PC-9 (cell line): ENCODE data around the gene CPB1. TPM values are rescaled to one million over a fixed set of nuclear protein-coding genes. Genes with fewer than 3 reads are reported as not detected.

Source experiments
- BruUV-seq: library from RNA; stranded (reverse); fragments of 400-500 nt; replicated peaks from 2 replicates; lab custom pipeline; 2021; lab: Mats Ljungman, UMichigan
- CTCF ChIA-PET: fragments of 300-600 bp; sonication (Branson Sonifier 250); formaldehyde crosslinking; loops from one replicate; lab custom pipeline; 2022; ENCODE audit warnings: antibody characterized with exemption; lab: Charles Lee
- POLR2A ChIA-PET: fragments of 300-600 bp; sonication (Branson Sonifier 250); formaldehyde crosslinking; loops from one replicate; lab custom pipeline; 2022; ENCODE audit warnings: antibody characterized with exemption; ENCODE audit not compliant: unreplicated experiment; lab: Charles Lee
- DNase-seq, 2 experiments: peaks; one replicate each; pipeline versions ENCODE4 v3.0.0 to v3.0.0-alpha.2; 2015 to 2022; ENCODE audit warnings: mixed read lengths in 1 of 2
- H2AFZ ChIP-seq: fragments of 200-600 bp; sonication (generic); 2 replicates; pipeline ENCODE4 v1.8.1; 2017; ENCODE audit warnings: antibody characterized with exemption
- H3F3A ChIP-seq: fragments of 200-600 bp; sonication (generic); 2 replicates; pipeline ENCODE4 v1.8.1; 2017; ENCODE audit warnings: antibody characterized with exemption, mild to moderate bottlenecking, low read depth; ENCODE audit not compliant: insufficient read depth
- H3K27ac ChIP-seq: fragments of 200-600 bp; sonication (generic); 2 replicates; pipeline ENCODE4 v1.6.1; 2016; ENCODE audit warnings: mixed run types
- H3K27me3 ChIP-seq: fragments of 200-600 bp; sonication (generic); 2 replicates; pipeline ENCODE4 v1.6.1; 2016; ENCODE audit warnings: low read depth, mixed run types; ENCODE audit not compliant: insufficient read depth
- H3K36me3 ChIP-seq: fragments of 200-600 bp; sonication (generic); 2 replicates; pipeline ENCODE4 v1.6.1; 2016; ENCODE audit warnings: low read depth, mixed run types
- H3K4me1 ChIP-seq: fragments of 200-600 bp; sonication (generic); replicated peaks from 2 replicates; pipeline ENCODE4 v1.6.1; 2016; ENCODE audit warnings: mixed run types; ENCODE audit not compliant: insufficient read depth
- H3K4me2 ChIP-seq: fragments of 200-600 bp; sonication (generic); 2 replicates; pipeline ENCODE4 v1.6.1; 2017; ENCODE audit warnings: mixed run types
- H3K4me3 ChIP-seq: fragments of 200-600 bp; sonication (generic); 2 replicates; pipeline ENCODE4 v1.6.1; 2016; ENCODE audit warnings: mixed run types
- H3K79me2 ChIP-seq: fragments of 200-600 bp; sonication (generic); 2 replicates; pipeline ENCODE4 v1.6.1; 2017; ENCODE audit warnings: low read depth, mixed run types
- H3K9me2 ChIP-seq: fragments of 200-600 bp; sonication (generic); 2 replicates; pipeline ENCODE4 v1.8.1; 2017; ENCODE audit warnings: mild to moderate bottlenecking; ENCODE audit not compliant: insufficient read depth
- H3K9me3 ChIP-seq: fragments of 200-600 bp; sonication (generic); 2 replicates; pipeline ENCODE4 v1.8.1; 2016; ENCODE audit warnings: low read depth; ENCODE audit not compliant: insufficient read depth
- H4K20me1 ChIP-seq: fragments of 200-600 bp; sonication (generic); 2 replicates; pipeline ENCODE4 v1.8.1; 2017; ENCODE audit not compliant: insufficient read depth
- CTCF ChIP-seq: fragments of 200-600 bp; sonication (generic); conservative IDR thresholded peaks from 2 replicates; pipeline ENCODE4 v1.6.1; 2017; ENCODE audit warnings: mixed run types, antibody characterized with exemption, mild to moderate bottlenecking, moderate library complexity
- EZH2 ChIP-seq: fragments of 200-600 bp; sonication (generic); IDR thresholded peaks from 2 replicates; pipeline ENCODE4 v1.8.0; 2017; ENCODE audit warnings: antibody characterized with exemption, low read depth
- intact Hi-C: fragments of 100-400 bp; cut with micrococcal nuclease; formaldehyde crosslinking; loops from one replicate; pipeline ENCODE4 v1.10.0; 2022; ENCODE audit not compliant: unreplicated experiment
- total RNA-seq: library from RNA; stranded (reverse); gene quantifications from 2 replicates; pipeline ENCODE4 v1.2.3, GENCODE V29; 2021

Gene CPB1
- total RNA-seq, 1 experiment from 2014 or later, result not detected

GRCh38 chr3:148790851-148791735 is 36.5 kb upstream of the CPB1 start:
- DNase-seq, result no peak
- Histone ChIP-seq H4K20me1 (no peaks in the 10 kb centered on the region), H2AFZ (no peak overlapping the region), H3K36me3 (no peaks in the 10 kb centered on the region), H3K4me3 (no peak overlapping the region), H3K4me2 (no peak overlapping the region), H3K9me2 (no peaks in the 10 kb centered on the region; the same call in 1 of the 2 replicates), H3K9me3 (no peaks in the 10 kb centered on the region), H3K79me2 (no peaks in the 10 kb centered on the region), H3F3A (no peaks in the 10 kb centered on the region), H3K27me3 (no peaks in the 10 kb centered on the region), H3K27ac (no peak overlapping the region), H3K4me1 (peaks cover 12% of the 10 kb centered on the region)
- CTCF ChIA-PET, result no interaction called here
- POLR2A ChIA-PET, result no interaction called here
- intact Hi-C loops, result no loop called here
- no TSS peak for BruUV-seq
- TF ChIP-seq EZH2 (no peak), CTCF (no peak)

GRCh38 chr3:148791920-148792319 is 35.7 kb upstream of the CPB1 start:
- no peak overlapping the region for H2AFZ ChIP-seq
- H3K9me3 ChIP-seq, result no peaks in the 10 kb centered on the region
- H3K4me3 ChIP-seq, result no peak overlapping the region
- H3K4me1 ChIP-seq, result peaks cover 16% of the 10 kb centered on the region
- no peaks in the 10 kb centered on the region for H3F3A ChIP-seq
- no peak overlapping the region for H3K27ac ChIP-seq
- H4K20me1 ChIP-seq, result no peaks in the 10 kb centered on the region
- no peaks in the 10 kb centered on the region; the same call in 1 of the 2 replicates for H3K9me2 ChIP-seq
- no peaks in the 10 kb centered on the region for H3K36me3 ChIP-seq
- TF ChIP-seq EZH2 (no peak), CTCF (no peak)
- H3K4me2 ChIP-seq, result no peak overlapping the region
- H3K79me2 ChIP-seq, result no peaks in the 10 kb centered on the region
- intact Hi-C loops, result no loop called here
- no peak for DNase-seq
- ChIA-PET CTCF (no interaction called here), POLR2A (no interaction called here)
- H3K27me3 ChIP-seq, result no peaks in the 10 kb centered on the region
- BruUV-seq, result no TSS peak

GRCh38 chr3:148792516-148792915 is 35.1 kb upstream of the CPB1 start:
- intact Hi-C loops, result no loop called here
- BruUV-seq, result no TSS peak

More at GRCh38 chr3:148792516-148792915, 35.1 kb upstream of the CPB1 start:
- Histone ChIP-seq H3K9me2 (no peaks in the 10 kb centered on the region; the same call in 1 of the 2 replicates), H3K27me3 (no peaks in the 10 kb centered on the region), H3K4me2 (no peak overlapping the region), H3K27ac (no peak overlapping the region), H2AFZ (no peak overlapping the region), H3K4me1 (peaks cover 21% of the 10 kb centered on the region), H3K4me3 (no peak overlapping the region), H4K20me1 (no peaks in the 10 kb centered on the region), H3K9me3 (no peaks in the 10 kb centered on the region), H3F3A (no peaks in the 10 kb centered on the region), H3K36me3 (no peaks in the 10 kb centered on the region), H3K79me2 (no peaks in the 10 kb centered on the region)
- no peak for DNase-seq
- TF ChIP-seq EZH2 (no peak), CTCF (no peak)
- ChIA-PET CTCF (no interaction called here), POLR2A (no interaction called here)
